ENCODE results near the gene TMCC3. TPM values are rescaled to one million over a fixed set of nuclear protein-coding genes. Genes with fewer than 3 reads are reported as not detected.

TMCC3 gene
- total and polyA plus RNA-seq, 9 of the 15 experiments (the other 6 are each of a cell fraction or from before 2014, with no cell fraction given): not detected

- TF ChIP-seq, protein P1, sequence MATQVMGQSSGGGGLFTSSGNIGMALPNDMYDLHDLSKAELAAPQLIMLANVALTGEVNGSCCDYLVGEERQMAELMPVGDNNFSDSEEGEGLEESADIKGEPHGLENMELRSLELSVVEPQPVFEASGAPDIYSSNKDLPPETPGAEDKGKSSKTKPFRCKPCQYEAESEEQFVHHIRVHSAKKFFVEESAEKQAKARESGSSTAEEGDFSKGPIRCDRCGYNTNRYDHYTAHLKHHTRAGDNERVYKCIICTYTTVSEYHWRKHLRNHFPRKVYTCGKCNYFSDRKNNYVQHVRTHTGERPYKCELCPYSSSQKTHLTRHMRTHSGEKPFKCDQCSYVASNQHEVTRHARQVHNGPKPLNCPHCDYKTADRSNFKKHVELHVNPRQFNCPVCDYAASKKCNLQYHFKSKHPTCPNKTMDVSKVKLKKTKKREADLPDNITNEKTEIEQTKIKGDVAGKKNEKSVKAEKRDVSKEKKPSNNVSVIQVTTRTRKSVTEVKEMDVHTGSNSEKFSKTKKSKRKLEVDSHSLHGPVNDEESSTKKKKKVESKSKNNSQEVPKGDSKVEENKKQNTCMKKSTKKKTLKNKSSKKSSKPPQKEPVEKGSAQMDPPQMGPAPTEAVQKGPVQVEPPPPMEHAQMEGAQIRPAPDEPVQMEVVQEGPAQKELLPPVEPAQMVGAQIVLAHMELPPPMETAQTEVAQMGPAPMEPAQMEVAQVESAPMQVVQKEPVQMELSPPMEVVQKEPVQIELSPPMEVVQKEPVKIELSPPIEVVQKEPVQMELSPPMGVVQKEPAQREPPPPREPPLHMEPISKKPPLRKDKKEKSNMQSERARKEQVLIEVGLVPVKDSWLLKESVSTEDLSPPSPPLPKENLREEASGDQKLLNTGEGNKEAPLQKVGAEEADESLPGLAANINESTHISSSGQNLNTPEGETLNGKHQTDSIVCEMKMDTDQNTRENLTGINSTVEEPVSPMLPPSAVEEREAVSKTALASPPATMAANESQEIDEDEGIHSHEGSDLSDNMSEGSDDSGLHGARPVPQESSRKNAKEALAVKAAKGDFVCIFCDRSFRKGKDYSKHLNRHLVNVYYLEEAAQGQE (IDR thresholded peaks at IDR 0.05; ENCODE audit: borderline replicate concordance): no peak
- TF ChIP-seq, protein P1 (CRISPR knock-in tag; IDR thresholded peaks at IDR 0.05; ENCODE audit: low read depth): no peak
- TF ChIP-seq KLF16 (IDR thresholded peaks at IDR 0.05) (peak; percentile 83), PML (IDR thresholded peaks at IDR 0.05; ENCODE audit: low read length) (peak; percentile 25; the same call in 1 of the 2 replicates), FOXJ2 (tag; IDR thresholded peaks at IDR 0.05) (no peak), TAF1 (IDR thresholded peaks at IDR 0.05; ENCODE audit: control insufficient read depth, extremely low read depth, insufficient read depth, low read length, severe bottlenecking) (no peak), KDM4B (IDR thresholded peaks at IDR 0.05; ENCODE audit: borderline replicate concordance in 2 of 2, low read depth in 1 of 2) (no peak), RBM17 (IDR thresholded peaks at IDR 0.05; ENCODE audit: borderline replicate concordance, low read depth, low read length) (no peak), KDM2B (CRISPR knock-in tag; IDR thresholded peaks at IDR 0.05) (no peak), E4F1 (CRISPR knock-in tag; IDR thresholded peaks at IDR 0.05; ENCODE audit: borderline replicate concordance) (no peak)
- TF ChIP-seq, protein P2, sequence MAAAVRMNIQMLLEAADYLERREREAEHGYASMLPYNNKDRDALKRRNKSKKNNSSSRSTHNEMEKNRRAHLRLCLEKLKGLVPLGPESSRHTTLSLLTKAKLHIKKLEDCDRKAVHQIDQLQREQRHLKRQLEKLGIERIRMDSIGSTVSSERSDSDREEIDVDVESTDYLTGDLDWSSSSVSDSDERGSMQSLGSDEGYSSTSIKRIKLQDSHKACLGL (CRISPR knock-in tag; IDR thresholded peaks at IDR 0.05; ENCODE audit: borderline replicate concordance, poor library complexity, severe bottlenecking): no peak
- TF ChIP-seq, protein P3, sequence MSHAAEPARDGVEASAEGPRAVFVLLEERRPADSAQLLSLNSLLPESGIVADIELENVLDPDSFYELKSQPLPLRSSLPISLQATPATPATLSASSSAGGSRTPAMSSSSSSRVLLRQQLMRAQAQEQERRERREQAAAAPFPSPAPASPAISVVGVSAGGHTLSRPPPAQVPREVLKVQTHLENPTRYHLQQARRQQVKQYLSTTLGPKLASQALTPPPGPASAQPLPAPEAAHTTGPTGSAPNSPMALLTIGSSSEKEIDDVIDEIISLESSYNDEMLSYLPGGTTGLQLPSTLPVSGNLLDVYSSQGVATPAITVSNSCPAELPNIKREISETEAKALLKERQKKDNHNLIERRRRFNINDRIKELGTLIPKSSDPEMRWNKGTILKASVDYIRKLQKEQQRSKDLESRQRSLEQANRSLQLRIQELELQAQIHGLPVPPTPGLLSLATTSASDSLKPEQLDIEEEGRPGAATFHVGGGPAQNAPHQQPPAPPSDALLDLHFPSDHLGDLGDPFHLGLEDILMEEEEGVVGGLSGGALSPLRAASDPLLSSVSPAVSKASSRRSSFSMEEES (CRISPR knock-in tag; IDR thresholded peaks at IDR 0.05): no peak
- TF ChIP-seq, protein P4, sequence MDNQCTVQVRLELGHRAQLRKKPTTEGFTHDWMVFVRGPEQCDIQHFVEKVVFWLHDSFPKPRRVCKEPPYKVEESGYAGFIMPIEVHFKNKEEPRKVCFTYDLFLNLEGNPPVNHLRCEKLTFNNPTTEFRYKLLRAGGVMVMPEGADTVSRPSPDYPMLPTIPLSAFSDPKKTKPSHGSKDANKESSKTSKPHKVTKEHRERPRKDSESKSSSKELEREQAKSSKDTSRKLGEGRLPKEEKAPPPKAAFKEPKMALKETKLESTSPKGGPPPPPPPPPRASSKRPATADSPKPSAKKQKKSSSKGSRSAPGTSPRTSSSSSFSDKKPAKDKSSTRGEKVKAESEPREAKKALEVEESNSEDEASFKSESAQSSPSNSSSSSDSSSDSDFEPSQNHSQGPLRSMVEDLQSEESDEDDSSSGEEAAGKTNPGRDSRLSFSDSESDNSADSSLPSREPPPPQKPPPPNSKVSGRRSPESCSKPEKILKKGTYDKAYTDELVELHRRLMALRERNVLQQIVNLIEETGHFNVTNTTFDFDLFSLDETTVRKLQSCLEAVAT (IDR thresholded peaks at IDR 0.05): 0 out of 4 replicates have a peak, but pooled peaks of 1 of the 2 experiments have one; percentile 57
Measured at GRCh38 chr12:94616203-94616729, 34.1 kb downstream of the TMCC3 start (continued).

Data from K562 (cell line).